Thoracic aorta (tissue), 2 donors: ENCODE data around the gene CDKAL1. TPM values are rescaled to one million over a fixed set of nuclear protein-coding genes. Genes with fewer than 3 reads are reported as not detected.

Experiments
- ATAC-seq: fragments of 150-250 bp; one replicate; pipeline ENCODE4 v1.8.0; 2017; ENCODE audit warnings: low read depth; ENCODE audit not compliant: insufficient number of reproducible peaks, low FRiP score
- DNase-seq: peaks from one replicate; pipeline ENCODE4 v3.0.0-alpha.2; 2020; ENCODE audit warnings: low spot score
- H3K27ac ChIP-seq, 2 donors: fragments of 200-600 bp; sonication (generic); 1 replicate in 1 of 2; 2 replicates in 1 of 2; pipeline ENCODE4 v1.5.1; 2016; ENCODE audit warnings: mild to moderate bottlenecking in 2 of 2, moderate library complexity in 2 of 2
- H3K27me3 ChIP-seq: fragments of 200-600 bp; sonication (generic); replicated peaks from 2 replicates; pipeline ENCODE4 v1.6.0; 2016; ENCODE audit warnings: mild to moderate bottlenecking; ENCODE audit not compliant: insufficient read depth
- H3K36me3 ChIP-seq: fragments of 200-600 bp; sonication (generic); one replicate; pipeline ENCODE4 v1.5.1; 2016
- H3K4me1 ChIP-seq, 2 donors: fragments of 200-600 bp; sonication (generic); 1 replicate in 1 of 2; 2 replicates in 1 of 2; pipeline versions ENCODE4 v1.5.1 to v1.6.0; 2016; ENCODE audit warnings: low read depth in 2 of 2, mild to moderate bottlenecking in 1 of 2; ENCODE audit not compliant: control insufficient read depth in 1 of 2
- H3K4me3 ChIP-seq: fragments of 200-600 bp; sonication (generic); 2 replicates; pipeline ENCODE4 v1.5.1; 2016; ENCODE audit warnings: mild to moderate bottlenecking
- H3K9me3 ChIP-seq: fragments of 200-600 bp; sonication (generic); 2 replicates; pipeline ENCODE4 v1.5.1; 2016
- CTCF ChIP-seq: fragments of 200-600 bp; sonication (generic); IDR thresholded peaks from one replicate; pipeline ENCODE4 v1.5.1; 2019; ENCODE audit warnings: antibody characterized with exemption
- total RNA-seq, 2 donors: library from RNA; depleted of rRNA; stranded (reverse); fragments of >200 nt; gene quantifications; one replicate each; pipeline versions ENCODE4 v1.1.0 to v1.2.3, GENCODE V29; 2016

Gene CDKAL1
- total RNA-seq, 2 donors from 2014 or later, result 8.5 to 14.6 TPM

- ATAC-seq (no peak), DNase-seq (no peak)
- H3K27me3 ChIP-seq, result no peaks in the 10 kb centered on the region
- TF ChIP-seq CTCF, result no peak
- no peaks in the 10 kb centered on the region for H3K9me3 ChIP-seq
- no peak overlapping the region for H3K4me3 ChIP-seq
- no peak overlapping the region for H3K27ac ChIP-seq
- no peaks in the 10 kb centered on the region for H3K36me3 ChIP-seq
- H3K4me1 ChIP-seq, result no peaks in the 10 kb centered on the region
Observed at GRCh38 chr6:20652299-20653084, 118.2 kb downstream of the CDKAL1 start.

- Histone ChIP-seq H3K36me3 (no peaks in the 10 kb centered on the region), H3K27ac (no peak overlapping the region), H3K4me1 (no peaks in the 10 kb centered on the region), H3K4me3 (no peak overlapping the region), H3K9me3 (no peaks in the 10 kb centered on the region), H3K27me3 (no peaks in the 10 kb centered on the region)
- ATAC-seq (no peak), DNase-seq (no peak)
- TF ChIP-seq CTCF, result no peak
Observed at GRCh38 chr6:20653085-20653479, 118.8 kb downstream of the CDKAL1 start.

- H3K9me3 ChIP-seq, result no peaks in the 10 kb centered on the region
- ATAC-seq (no peak), DNase-seq (no peak)
- H3K27me3 ChIP-seq, result no peaks in the 10 kb centered on the region
- H3K4me3 ChIP-seq, result no peak overlapping the region
- no peak for TF ChIP-seq CTCF
- H3K36me3 ChIP-seq, result no peaks in the 10 kb centered on the region
- no peak overlapping the region for H3K27ac ChIP-seq
- H3K4me1 ChIP-seq, result no peaks in the 10 kb centered on the region
Observed at GRCh38 chr6:20655317-20655716, 121.1 kb downstream of the CDKAL1 start.

- no peaks in the 10 kb centered on the region for H3K27me3 ChIP-seq
- ATAC-seq (no peak), DNase-seq (no peak)
- H3K36me3 ChIP-seq, result no peaks in the 10 kb centered on the region
- no peaks in the 10 kb centered on the region for H3K9me3 ChIP-seq
- H3K4me1 ChIP-seq, result peaks cover 0 to 2% of the 10 kb centered on the region in 2 donors
- TF ChIP-seq CTCF, result no peak
- H3K27ac ChIP-seq, result no peak overlapping the region
- no peak overlapping the region for H3K4me3 ChIP-seq
Observed at GRCh38 chr6:20657274-20657800, 123.1 kb downstream of the CDKAL1 start.

GRCh38 chr6:20658053-20658452 lies 123.8 kb downstream of the CDKAL1 start:
- Histone ChIP-seq H3K27me3 (no peaks in the 10 kb centered on the region), H3K9me3 (no peaks in the 10 kb centered on the region), H3K4me1 (peaks cover 0 to 2% of the 10 kb centered on the region in 2 donors), H3K27ac (no peak overlapping the region), H3K36me3 (no peaks in the 10 kb centered on the region), H3K4me3 (no peak overlapping the region)
- ATAC-seq (no peak), DNase-seq (no peak)
- no peak for TF ChIP-seq CTCF
